Measurements from ENCODE around the gene SLC25A51. TPM values are rescaled to one million over a fixed set of nuclear protein-coding genes. Genes with fewer than 3 reads are reported as not detected.
A peak's percentile ranks its signal among the peaks of the same experiment; 100 is the strongest.

SLC25A51 gene
- total and polyA plus RNA-seq, 12 donors: 7.0 to 26.5 (median 19.9) TPM

GRCh38 chr9:37923118-37923795 lies 19.3 kb upstream of the SLC25A51 start:
- H3K27me3 ChIP-seq: no peaks in the 10 kb centered on the region
- WGBS, 2 donors: 86 to 89% methylated on average over 14 of the region's 14 CpGs
- no peak for TF ChIP-seq CTCF (IDR thresholded peaks at IDR 0.05)
- peaks cover 0 to 11% (median 0%) of the 10 kb centered on the region in 9 donors for H3K36me3 ChIP-seq
- peaks cover 7 to 52% (median 23%) of the 10 kb centered on the region in 9 donors for H3K4me1 ChIP-seq
- H3K27ac ChIP-seq: peak overlapping the region in 1 of 10 donors; percentile 20
- intact Hi-C loops (cut with DNase I): loop anchor here in 2 of 10 donors (10.0 kb wide), 2 partner anchors 92 to 142 kb away; partner anchors contain the start of gene SHB (in 1 of the 2)
- no peaks in the 10 kb centered on the region for H3K9me3 ChIP-seq
- peak in 2 of 8 donors; percentile 2 to 16 for ATAC-seq
- H3K4me3 ChIP-seq: no peak overlapping the region
- DNase-seq: no peak

- no peak for TF ChIP-seq CTCF (IDR thresholded peaks at IDR 0.05)
- ATAC-seq: peak; percentile 30 to 95 (median 74)
- DNase-seq: peak in 1 of 2 donors; percentile 39
Observed at GRCh38 chr9:37922363-37923117, 18.6 kb upstream of the SLC25A51 start.

GRCh38 chr9:37921546-37922300 lies 17.8 kb upstream of the SLC25A51 start:
- no peak for DNase-seq
- ATAC-seq: peak in 3 of 8 donors; percentile 1 to 3 (median 3)
- WGBS, 2 donors: 81 to 82% methylated on average over 15 of the region's 15 CpGs
- Histone ChIP-seq H3K4me3 (no peak overlapping the region), H3K36me3 (peaks cover 0 to 18% (median 0%) of the 10 kb centered on the region in 9 donors), H3K27me3 (no peaks in the 10 kb centered on the region), H3K27ac (peak overlapping the region in 6 of 10 donors; percentile 18 to 56 (median 32)), H3K4me1 (peaks cover 6 to 50% (median 17%) of the 10 kb centered on the region in 9 donors), H3K9me3 (no peaks in the 10 kb centered on the region)
- no peak for TF ChIP-seq CTCF (IDR thresholded peaks at IDR 0.05)
- intact Hi-C loops (cut with DNase I): loop anchor here in 3 of 10 donors (1.0 to 10.0 kb wide), 3 partner anchors 8 to 143 kb away; partner anchors contain the start of gene SHB (in 1 of the 3)

More at GRCh38 chr9:37922363-37923117, 18.6 kb upstream of the SLC25A51 start:
- Histone ChIP-seq H3K4me1 (peaks cover 7 to 51% (median 18%) of the 10 kb centered on the region in 9 donors), H3K27me3 (no peaks in the 10 kb centered on the region), H3K36me3 (peaks cover 0 to 16% (median 0%) of the 10 kb centered on the region in 9 donors), H3K27ac (peak overlapping the region in 6 of 10 donors; percentile 18 to 56 (median 32)), H3K4me3 (no peak overlapping the region), H3K9me3 (no peaks in the 10 kb centered on the region)
- intact Hi-C loops (cut with DNase I): loop anchor here in 2 of 10 donors (10.0 kb wide), 2 partner anchors 92 to 142 kb away; partner anchors contain the start of gene SHB (in 1 of the 2)
- WGBS, 2 donors: 52 to 64% methylated on average over 13 of the region's 13 CpGs
